Measurements from ENCODE around the gene ALDH5A1. TPM values are rescaled to one million over a fixed set of nuclear protein-coding genes. Genes with fewer than 3 reads are reported as not detected.

ALDH5A1 gene
- total RNA-seq, 4 donors from 2014 or later: 4.1 to 12.1 (median 7.9) TPM

DNA sequence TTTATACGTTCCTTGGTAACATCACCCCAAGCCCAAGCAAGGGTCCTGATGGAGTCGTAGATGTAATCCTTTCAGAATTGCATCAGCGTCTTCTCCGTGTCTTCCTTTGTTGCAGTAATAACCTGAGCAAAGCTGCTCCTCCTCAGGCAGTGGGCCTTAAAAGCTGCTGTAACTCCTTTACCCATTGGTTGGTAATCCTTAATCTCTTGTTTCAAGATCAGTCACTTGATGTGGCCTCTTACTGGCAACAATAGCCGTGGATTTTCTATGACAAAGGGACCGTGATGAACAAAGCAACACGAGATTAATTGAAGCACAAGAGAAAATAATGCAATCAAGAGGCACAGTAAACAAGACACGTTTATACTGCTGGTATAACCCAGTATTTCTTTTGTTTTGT is 44.6 kb downstream of the ALDH5A1 start:
- TF ChIP-seq POLR2AphosphoS5 (IDR thresholded peaks at IDR 0.05) (no peak), POLR2A (IDR thresholded peaks at IDR 0.05) (no peak), EP300 (IDR thresholded peaks at IDR 0.05; ENCODE audit: low read depth) (no peak)
- TF ChIP-seq, protein P1, sequence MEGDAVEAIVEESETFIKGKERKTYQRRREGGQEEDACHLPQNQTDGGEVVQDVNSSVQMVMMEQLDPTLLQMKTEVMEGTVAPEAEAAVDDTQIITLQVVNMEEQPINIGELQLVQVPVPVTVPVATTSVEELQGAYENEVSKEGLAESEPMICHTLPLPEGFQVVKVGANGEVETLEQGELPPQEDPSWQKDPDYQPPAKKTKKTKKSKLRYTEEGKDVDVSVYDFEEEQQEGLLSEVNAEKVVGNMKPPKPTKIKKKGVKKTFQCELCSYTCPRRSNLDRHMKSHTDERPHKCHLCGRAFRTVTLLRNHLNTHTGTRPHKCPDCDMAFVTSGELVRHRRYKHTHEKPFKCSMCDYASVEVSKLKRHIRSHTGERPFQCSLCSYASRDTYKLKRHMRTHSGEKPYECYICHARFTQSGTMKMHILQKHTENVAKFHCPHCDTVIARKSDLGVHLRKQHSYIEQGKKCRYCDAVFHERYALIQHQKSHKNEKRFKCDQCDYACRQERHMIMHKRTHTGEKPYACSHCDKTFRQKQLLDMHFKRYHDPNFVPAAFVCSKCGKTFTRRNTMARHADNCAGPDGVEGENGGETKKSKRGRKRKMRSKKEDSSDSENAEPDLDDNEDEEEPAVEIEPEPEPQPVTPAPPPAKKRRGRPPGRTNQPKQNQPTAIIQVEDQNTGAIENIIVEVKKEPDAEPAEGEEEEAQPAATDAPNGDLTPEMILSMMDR (IDR thresholded peaks at IDR 0.05): no peak
- intact Hi-C loops (cut with DNase I; ENCODE audit: low total_unique reads) (no loop called here), in situ Hi-C loops (cut with MboI; ENCODE audit: low pct_ligation_motif_present in 1 of 4, low pct_unique_long_range_greater_than_20kb in 1 of 4, low sequenced_read_pairs in 3 of 4) (no loop called here)
- H3K27ac ChIP-seq: no peak overlapping the region
- DNase-seq: no peak
- no peaks in the 10 kb centered on the region for H3K27me3 ChIP-seq
- no peaks in the 10 kb centered on the region for H3K4me1 ChIP-seq
- H3K36me3 ChIP-seq: no peaks in the 10 kb centered on the region
- H3K4me3 ChIP-seq: no peak overlapping the region
- no peaks in the 10 kb centered on the region for H3K9me3 ChIP-seq
- 92 to 95% methylated on average over 6 to 8 of the region's 8 CpGs for WGBS, 2 donors (ENCODE audit: low coverage in 1 of 2)

DNA sequence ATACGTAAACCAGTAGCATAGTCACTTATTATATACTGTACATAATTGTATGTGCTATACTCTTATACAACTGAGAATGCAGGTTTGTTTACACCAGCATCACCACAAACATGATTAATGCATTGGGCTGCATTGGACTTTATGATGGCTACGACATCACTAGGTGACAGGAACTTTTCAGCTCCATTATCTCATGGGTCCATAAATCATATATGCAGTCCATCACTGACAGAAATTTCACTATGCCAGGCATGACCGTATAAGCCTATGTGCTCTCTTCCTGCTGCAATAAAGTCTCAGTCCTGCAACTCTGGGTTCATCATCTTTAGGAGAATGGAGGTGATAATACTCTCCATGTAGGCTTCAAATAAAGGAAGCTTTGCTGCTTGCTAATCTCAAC is 45.4 kb downstream of the ALDH5A1 start:
- intact Hi-C loops (cut with DNase I; ENCODE audit: low total_unique reads): no loop called here
- Histone ChIP-seq H3K27me3 (no peaks in the 10 kb centered on the region), H3K27ac (no peak overlapping the region), H3K4me3 (no peak overlapping the region), H3K9me3 (no peaks in the 10 kb centered on the region), H3K4me1 (no peaks in the 10 kb centered on the region), H3K36me3 (no peaks in the 10 kb centered on the region)
- WGBS, 2 donors (ENCODE audit: low coverage in 1 of 2): 92 to 95% methylated on average over 2 to 3 of the region's 3 CpGs
- no peak for DNase-seq
- in situ Hi-C loops (cut with MboI; ENCODE audit: low pct_ligation_motif_present in 1 of 4, low pct_unique_long_range_greater_than_20kb in 1 of 4, low sequenced_read_pairs in 3 of 4): no loop called here
- TF ChIP-seq POLR2A (IDR thresholded peaks at IDR 0.05) (no peak), EP300 (IDR thresholded peaks at IDR 0.05; ENCODE audit: low read depth) (no peak), POLR2AphosphoS5 (IDR thresholded peaks at IDR 0.05) (no peak)
- TF ChIP-seq, protein P1 (IDR thresholded peaks at IDR 0.05): no peak

DNA sequence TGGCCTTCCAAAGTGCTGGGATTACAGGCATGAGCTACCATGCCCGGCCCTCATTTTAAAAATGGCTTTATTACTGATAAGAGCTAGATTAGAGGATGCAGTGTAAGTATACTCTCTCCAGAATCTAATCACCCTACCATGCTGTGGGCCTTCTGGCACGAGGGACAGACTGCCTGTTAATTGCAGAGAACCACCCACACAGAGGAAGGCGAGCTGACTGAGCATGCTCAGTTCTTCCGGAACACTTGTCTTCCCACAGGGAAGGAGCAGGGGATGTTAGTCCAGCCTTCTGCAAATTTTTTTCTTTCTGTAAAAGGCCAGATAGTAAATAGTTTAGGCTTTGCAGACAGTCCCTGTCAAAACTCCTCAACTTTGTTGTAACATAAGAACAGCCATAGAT is 48.9 kb downstream of the ALDH5A1 start:
- H3K9me3 ChIP-seq: no peaks in the 10 kb centered on the region
- no peaks in the 10 kb centered on the region for H3K27me3 ChIP-seq
- intact Hi-C loops (cut with DNase I; ENCODE audit: low total_unique reads) (no loop called here), in situ Hi-C loops (cut with MboI; ENCODE audit: low pct_ligation_motif_present in 1 of 4, low pct_unique_long_range_greater_than_20kb in 1 of 4, low sequenced_read_pairs in 3 of 4) (no loop called here)
- no peak for DNase-seq
- H3K36me3 ChIP-seq: no peaks in the 10 kb centered on the region
- H3K27ac ChIP-seq: no peak overlapping the region
- TF ChIP-seq, protein P1 (IDR thresholded peaks at IDR 0.05): no peak
- TF ChIP-seq POLR2A (IDR thresholded peaks at IDR 0.05): no peak
- no peak for TF ChIP-seq EP300 (IDR thresholded peaks at IDR 0.05; ENCODE audit: low read depth)
- no peak for TF ChIP-seq POLR2AphosphoS5 (IDR thresholded peaks at IDR 0.05)
- 57 to 77% methylated on average over 1 to 4 of the region's 4 CpGs for WGBS, 2 donors (ENCODE audit: low coverage in 1 of 2)
- no peak overlapping the region for H3K4me3 ChIP-seq
- H3K4me1 ChIP-seq: no peaks in the 10 kb centered on the region

DNA sequence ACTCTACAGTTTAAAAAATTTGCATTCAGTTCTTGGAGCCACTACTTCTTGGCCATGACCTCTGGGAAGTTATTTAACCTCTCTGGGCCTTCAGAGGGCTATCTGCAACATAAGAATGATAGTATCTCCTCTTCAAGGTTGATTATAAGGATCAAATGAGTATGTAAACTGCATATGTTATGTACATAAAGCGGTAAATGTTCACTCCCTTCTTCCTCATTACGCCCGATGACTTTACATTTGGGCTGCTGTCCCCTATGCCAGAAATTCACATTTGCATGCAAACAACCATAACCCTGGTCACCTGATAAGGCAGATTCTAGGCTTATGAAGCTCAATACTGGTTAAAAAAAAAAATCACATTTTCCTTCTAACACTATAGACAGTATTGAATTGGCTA is 50.4 kb downstream of the ALDH5A1 start:
- TF ChIP-seq POLR2A (IDR thresholded peaks at IDR 0.05) (no peak), POLR2AphosphoS5 (IDR thresholded peaks at IDR 0.05) (no peak), EP300 (IDR thresholded peaks at IDR 0.05; ENCODE audit: low read depth) (no peak)
- TF ChIP-seq, protein P1 (IDR thresholded peaks at IDR 0.05): no peak
- no peaks in the 10 kb centered on the region for H3K27me3 ChIP-seq
- intact Hi-C loops (cut with DNase I; ENCODE audit: low total_unique reads): no loop called here
- no peak overlapping the region for H3K27ac ChIP-seq
- 61 to 65% methylated on average over 3 of the region's 3 CpGs for WGBS, 2 donors (ENCODE audit: low coverage in 1 of 2)
- no peaks in the 10 kb centered on the region for H3K4me1 ChIP-seq
- H3K9me3 ChIP-seq: no peaks in the 10 kb centered on the region
- no peak overlapping the region for H3K4me3 ChIP-seq
- in situ Hi-C loops (cut with MboI; ENCODE audit: low pct_ligation_motif_present in 1 of 4, low pct_unique_long_range_greater_than_20kb in 1 of 4, low sequenced_read_pairs in 3 of 4): no loop called here
- DNase-seq: no peak
- H3K36me3 ChIP-seq: no peaks in the 10 kb centered on the region

Measured in transverse colon (tissue), 4 donors.